ENCODE results near the gene CTTNBP2. TPM values are rescaled to one million over a fixed set of nuclear protein-coding genes. Genes with fewer than 3 reads are reported as not detected.

The CTTNBP2 gene
- total and polyA plus RNA-seq, 5 donors from 2014 or later = not detected

DNA sequence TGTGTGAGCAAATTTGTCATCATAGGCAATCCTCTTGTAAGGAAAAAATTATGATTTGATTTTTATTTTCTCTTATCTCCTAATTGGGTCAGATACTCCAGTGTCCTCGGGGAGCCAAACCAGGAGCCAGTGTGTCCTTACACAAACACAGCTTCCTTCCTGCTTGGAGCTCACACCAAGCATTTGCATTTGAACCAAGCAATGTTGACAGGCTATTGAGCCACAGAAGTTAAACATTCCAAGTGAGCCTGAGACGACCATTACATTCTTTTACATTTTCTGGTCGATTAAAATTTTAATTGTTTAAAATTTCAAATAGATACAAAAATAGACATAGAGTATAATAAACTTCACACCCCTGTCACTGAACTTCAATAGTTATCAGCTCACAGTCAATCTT, 198.6 kb downstream of the CTTNBP2 start:
- Mint-ChIP-seq H3K36me3 (no peaks in the 10 kb centered on the region), H3K4me1 (no peaks in the 10 kb centered on the region), H3K27me3 (peaks cover 8% of the 10 kb centered on the region), H3K4me3 (no peak overlapping the region), H3K27ac (no peak overlapping the region), H3K9me3 (peaks cover 0 to 3% (median 0%) of the 10 kb centered on the region in 7 donors)
- Histone ChIP-seq H3K4me3 (ENCODE audit: low read depth, low read length) (no peak overlapping the region), H3K4me1 (ENCODE audit: control insufficient read depth, insufficient read depth, low read length, poor library complexity, severe bottlenecking) (no peaks in the 10 kb centered on the region), H3K9me3 (ENCODE audit: control insufficient read depth in 2 of 2, low read length in 2 of 2) (no peaks in the 10 kb centered on the region), H3K27ac (ENCODE audit: insufficient read depth, low read length, poor library complexity, severe bottlenecking) (no peak overlapping the region), H3K36me3 (ENCODE audit: control insufficient read depth, insufficient read depth, low read length) (no peaks in the 10 kb centered on the region), H3K27me3 (ENCODE audit: control insufficient read depth, insufficient read depth, low read length) (no peaks in the 10 kb centered on the region)
- DNase-seq = no peak
- no peak for ATAC-seq (ENCODE audit: low read depth in 2 of 2)

GRCh38 chr7:117673839-117674238, 199.4 kb downstream of the CTTNBP2 start:
- no peaks in the 10 kb centered on the region for H3K9me3 ChIP-seq (ENCODE audit: control insufficient read depth in 2 of 2, low read length in 2 of 2)
- ATAC-seq (ENCODE audit: low read depth in 2 of 2) (no peak), DNase-seq (no peak)
- Mint-ChIP-seq H3K4me1 (no peaks in the 10 kb centered on the region), H3K4me3 (no peak overlapping the region), H3K9me3 (peaks cover 0 to 3% (median 0%) of the 10 kb centered on the region in 7 donors), H3K36me3 (no peaks in the 10 kb centered on the region), H3K27ac (no peak overlapping the region), H3K27me3 (peaks cover 8% of the 10 kb centered on the region)
- no peaks in the 10 kb centered on the region for H3K36me3 ChIP-seq (ENCODE audit: control insufficient read depth, insufficient read depth, low read length)
- H3K27ac ChIP-seq (ENCODE audit: insufficient read depth, low read length, poor library complexity, severe bottlenecking) = no peak overlapping the region
- H3K27me3 ChIP-seq (ENCODE audit: control insufficient read depth, insufficient read depth, low read length) = no peaks in the 10 kb centered on the region
- H3K4me1 ChIP-seq (ENCODE audit: control insufficient read depth, insufficient read depth, low read length, poor library complexity, severe bottlenecking) = no peaks in the 10 kb centered on the region
- H3K4me3 ChIP-seq (ENCODE audit: low read depth, low read length) = no peak overlapping the region

GRCh38 chr7:117673367-117673766, 199.9 kb downstream of the CTTNBP2 start:
- Mint-ChIP-seq H3K4me3 (no peak overlapping the region), H3K9me3 (peaks cover 0 to 3% (median 0%) of the 10 kb centered on the region in 7 donors), H3K4me1 (no peaks in the 10 kb centered on the region), H3K27ac (no peak overlapping the region), H3K27me3 (peaks cover 8% of the 10 kb centered on the region), H3K36me3 (no peaks in the 10 kb centered on the region)
- Histone ChIP-seq H3K4me1 (ENCODE audit: control insufficient read depth, insufficient read depth, low read length, poor library complexity, severe bottlenecking) (no peaks in the 10 kb centered on the region), H3K36me3 (ENCODE audit: control insufficient read depth, insufficient read depth, low read length) (no peaks in the 10 kb centered on the region), H3K4me3 (ENCODE audit: low read depth, low read length) (no peak overlapping the region), H3K9me3 (ENCODE audit: control insufficient read depth in 2 of 2, low read length in 2 of 2) (no peaks in the 10 kb centered on the region), H3K27ac (ENCODE audit: insufficient read depth, low read length, poor library complexity, severe bottlenecking) (no peak overlapping the region), H3K27me3 (ENCODE audit: control insufficient read depth, insufficient read depth, low read length) (no peaks in the 10 kb centered on the region)
- DNase-seq (no peak), ATAC-seq (ENCODE audit: low read depth in 2 of 2) (no peak)

GRCh38 chr7:117672453-117672852, 200.8 kb downstream of the CTTNBP2 start:
- Histone ChIP-seq H3K4me3 (ENCODE audit: low read depth, low read length) (no peak overlapping the region), H3K27ac (ENCODE audit: insufficient read depth, low read length, poor library complexity, severe bottlenecking) (no peak overlapping the region), H3K27me3 (ENCODE audit: control insufficient read depth, insufficient read depth, low read length) (no peaks in the 10 kb centered on the region), H3K36me3 (ENCODE audit: control insufficient read depth, insufficient read depth, low read length) (no peaks in the 10 kb centered on the region), H3K4me1 (ENCODE audit: control insufficient read depth, insufficient read depth, low read length, poor library complexity, severe bottlenecking) (no peaks in the 10 kb centered on the region), H3K9me3 (ENCODE audit: control insufficient read depth in 2 of 2, low read length in 2 of 2) (no peaks in the 10 kb centered on the region)
- Mint-ChIP-seq H3K36me3 (no peaks in the 10 kb centered on the region), H3K4me3 (no peak overlapping the region), H3K27ac (no peak overlapping the region), H3K27me3 (peaks cover 8% of the 10 kb centered on the region), H3K4me1 (no peaks in the 10 kb centered on the region), H3K9me3 (peaks cover 0 to 3% (median 0%) of the 10 kb centered on the region in 7 donors)
- ATAC-seq (ENCODE audit: low read depth in 2 of 2) = no peak
- DNase-seq = no peak

- Mint-ChIP-seq H3K9me3 (peaks cover 0 to 3% (median 0%) of the 10 kb centered on the region in 7 donors), H3K4me3 (no peak overlapping the region), H3K27me3 (no peaks in the 10 kb centered on the region), H3K27ac (no peak overlapping the region), H3K4me1 (no peaks in the 10 kb centered on the region), H3K36me3 (no peaks in the 10 kb centered on the region)
- no peaks in the 10 kb centered on the region for H3K27me3 ChIP-seq (ENCODE audit: control insufficient read depth, insufficient read depth, low read length)
- no peaks in the 10 kb centered on the region for H3K4me1 ChIP-seq (ENCODE audit: control insufficient read depth, insufficient read depth, low read length, poor library complexity, severe bottlenecking)
- ATAC-seq (ENCODE audit: low read depth in 2 of 2) = no peak
- no peaks in the 10 kb centered on the region for H3K9me3 ChIP-seq (ENCODE audit: control insufficient read depth in 2 of 2, low read length in 2 of 2)
- H3K4me3 ChIP-seq (ENCODE audit: low read depth, low read length) = no peak overlapping the region
- no peaks in the 10 kb centered on the region for H3K36me3 ChIP-seq (ENCODE audit: control insufficient read depth, insufficient read depth, low read length)
- no peak overlapping the region for H3K27ac ChIP-seq (ENCODE audit: insufficient read depth, low read length, poor library complexity, severe bottlenecking)
- DNase-seq = no peak
Observed at GRCh38 chr7:117669818-117670217, 203.4 kb downstream of the CTTNBP2 start.

DNA sequence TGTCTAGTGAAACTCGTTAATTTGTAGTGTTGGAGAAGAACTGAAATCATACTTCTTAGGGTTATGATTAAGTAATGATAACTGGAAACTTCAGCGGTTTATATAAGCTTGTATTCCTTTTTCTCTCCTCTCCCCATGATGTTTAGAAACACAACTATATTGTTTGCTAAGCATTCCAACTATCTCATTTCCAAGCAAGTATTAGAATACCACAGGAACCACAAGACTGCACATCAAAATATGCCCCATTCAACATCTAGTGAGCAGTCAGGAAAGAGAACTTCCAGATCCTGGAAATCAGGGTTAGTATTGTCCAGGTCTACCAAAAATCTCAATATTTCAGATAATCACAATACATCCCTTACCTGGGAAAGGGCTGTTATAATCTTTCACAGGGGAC, 205.8 kb downstream of the CTTNBP2 start:
- Mint-ChIP-seq H3K4me3 (no peak overlapping the region), H3K27me3 (no peaks in the 10 kb centered on the region), H3K36me3 (no peaks in the 10 kb centered on the region), H3K9me3 (peaks cover 0 to 3% (median 0%) of the 10 kb centered on the region in 7 donors), H3K27ac (no peak overlapping the region), H3K4me1 (no peaks in the 10 kb centered on the region)
- H3K27ac ChIP-seq (ENCODE audit: insufficient read depth, low read length, poor library complexity, severe bottlenecking) = no peak overlapping the region
- H3K4me1 ChIP-seq (ENCODE audit: control insufficient read depth, insufficient read depth, low read length, poor library complexity, severe bottlenecking) = no peaks in the 10 kb centered on the region
- H3K4me3 ChIP-seq (ENCODE audit: low read depth, low read length) = no peak overlapping the region
- no peak for DNase-seq
- H3K36me3 ChIP-seq (ENCODE audit: control insufficient read depth, insufficient read depth, low read length) = no peaks in the 10 kb centered on the region
- no peak for ATAC-seq (ENCODE audit: low read depth in 2 of 2)
- H3K27me3 ChIP-seq (ENCODE audit: control insufficient read depth, insufficient read depth, low read length) = no peaks in the 10 kb centered on the region
- H3K9me3 ChIP-seq (ENCODE audit: control insufficient read depth in 2 of 2, low read length in 2 of 2) = no peaks in the 10 kb centered on the region

- Histone ChIP-seq H3K9me3 (ENCODE audit: control insufficient read depth in 2 of 2, low read length in 2 of 2) (no peaks in the 10 kb centered on the region), H3K4me1 (ENCODE audit: control insufficient read depth, insufficient read depth, low read length, poor library complexity, severe bottlenecking) (no peaks in the 10 kb centered on the region), H3K4me3 (ENCODE audit: low read depth, low read length) (no peak overlapping the region), H3K27me3 (ENCODE audit: control insufficient read depth, insufficient read depth, low read length) (no peaks in the 10 kb centered on the region), H3K36me3 (ENCODE audit: control insufficient read depth, insufficient read depth, low read length) (no peaks in the 10 kb centered on the region), H3K27ac (ENCODE audit: insufficient read depth, low read length, poor library complexity, severe bottlenecking) (no peak overlapping the region)
- ATAC-seq (ENCODE audit: low read depth in 2 of 2) (no peak), DNase-seq (no peak)
- Mint-ChIP-seq H3K9me3 (peaks cover 0 to 3% (median 0%) of the 10 kb centered on the region in 7 donors), H3K4me3 (no peak overlapping the region), H3K27me3 (no peaks in the 10 kb centered on the region), H3K27ac (peak overlapping the region in 1 of 3 donors; percentile 49), H3K4me1 (no peaks in the 10 kb centered on the region), H3K36me3 (no peaks in the 10 kb centered on the region)
Observed at GRCh38 chr7:117666689-117667088, 206.6 kb downstream of the CTTNBP2 start.

GRCh38 chr7:117666031-117666430, 207.2 kb downstream of the CTTNBP2 start:
- Mint-ChIP-seq H3K27ac (no peak overlapping the region), H3K36me3 (no peaks in the 10 kb centered on the region), H3K4me1 (no peaks in the 10 kb centered on the region), H3K4me3 (no peak overlapping the region), H3K27me3 (no peaks in the 10 kb centered on the region), H3K9me3 (peaks cover 0 to 3% (median 0%) of the 10 kb centered on the region in 7 donors)
- DNase-seq (no peak), ATAC-seq (ENCODE audit: low read depth in 2 of 2) (no peak)
- Histone ChIP-seq H3K4me3 (ENCODE audit: low read depth, low read length) (no peak overlapping the region), H3K9me3 (ENCODE audit: control insufficient read depth in 2 of 2, low read length in 2 of 2) (no peaks in the 10 kb centered on the region), H3K27ac (ENCODE audit: insufficient read depth, low read length, poor library complexity, severe bottlenecking) (no peak overlapping the region), H3K36me3 (ENCODE audit: control insufficient read depth, insufficient read depth, low read length) (no peaks in the 10 kb centered on the region), H3K4me1 (ENCODE audit: control insufficient read depth, insufficient read depth, low read length, poor library complexity, severe bottlenecking) (no peaks in the 10 kb centered on the region), H3K27me3 (ENCODE audit: control insufficient read depth, insufficient read depth, low read length) (no peaks in the 10 kb centered on the region)

All from CD4-positive, CD25-positive, alpha-beta regulatory T cell (primary cell).